ENCODE results near the gene ADAMTS20.

ADAMTS20 gene

GRCh38 chr12:43459285-43459684 lies 92.7 kb downstream of the ADAMTS20 start:
- Histone ChIP-seq H3K4me3 (ENCODE audit: low read length) (no peak overlapping the region), H3K4me2 (ENCODE audit: low read length) (no peak overlapping the region), H3K79me2 (ENCODE audit: low read length) (no peaks in the 10 kb centered on the region), H3K4me1 (ENCODE audit: low read length) (no peaks in the 10 kb centered on the region), H4K20me1 (ENCODE audit: insufficient read depth, low read length) (no peaks in the 10 kb centered on the region), H3K27me3 (ENCODE audit: low read depth, low read length) (no peaks in the 10 kb centered on the region), H2AFZ (ENCODE audit: low read depth, low read length) (no peak overlapping the region), H3K27ac (ENCODE audit: low read length) (no peak overlapping the region), H3K36me3 (replicated peaks; ENCODE audit: low read depth, low read length) (no peaks in the 10 kb centered on the region), H3K9ac (ENCODE audit: low read length) (no peak overlapping the region), H3K9me3 (ENCODE audit: insufficient read depth, low read length) (no peaks in the 10 kb centered on the region)
- TF ChIP-seq EZH2phosphoT487 (IDR thresholded peaks at IDR 0.05; ENCODE audit: low read depth) (no peak), CTCF (IDR thresholded peaks at IDR 0.05; ENCODE audit: low read depth, low read length) (no peak)

- Histone ChIP-seq H3K4me2 (ENCODE audit: low read length) (no peak overlapping the region), H3K9me3 (ENCODE audit: insufficient read depth, low read length) (no peaks in the 10 kb centered on the region), H3K4me3 (ENCODE audit: low read length) (no peak overlapping the region), H3K27ac (ENCODE audit: low read length) (no peak overlapping the region), H4K20me1 (ENCODE audit: insufficient read depth, low read length) (no peaks in the 10 kb centered on the region), H3K36me3 (replicated peaks; ENCODE audit: low read depth, low read length) (no peaks in the 10 kb centered on the region), H3K4me1 (ENCODE audit: low read length) (no peaks in the 10 kb centered on the region), H3K27me3 (ENCODE audit: low read depth, low read length) (no peaks in the 10 kb centered on the region), H3K79me2 (ENCODE audit: low read length) (no peaks in the 10 kb centered on the region), H3K9ac (ENCODE audit: low read length) (no peak overlapping the region), H2AFZ (ENCODE audit: low read depth, low read length) (no peak overlapping the region)
- TF ChIP-seq EZH2phosphoT487 (IDR thresholded peaks at IDR 0.05; ENCODE audit: low read depth) (no peak), CTCF (IDR thresholded peaks at IDR 0.05; ENCODE audit: low read depth, low read length) (no peak)
These were observed 98.2 kb downstream of the ADAMTS20 start for GRCh38 chr12:43453761-43454160.

DNA sequence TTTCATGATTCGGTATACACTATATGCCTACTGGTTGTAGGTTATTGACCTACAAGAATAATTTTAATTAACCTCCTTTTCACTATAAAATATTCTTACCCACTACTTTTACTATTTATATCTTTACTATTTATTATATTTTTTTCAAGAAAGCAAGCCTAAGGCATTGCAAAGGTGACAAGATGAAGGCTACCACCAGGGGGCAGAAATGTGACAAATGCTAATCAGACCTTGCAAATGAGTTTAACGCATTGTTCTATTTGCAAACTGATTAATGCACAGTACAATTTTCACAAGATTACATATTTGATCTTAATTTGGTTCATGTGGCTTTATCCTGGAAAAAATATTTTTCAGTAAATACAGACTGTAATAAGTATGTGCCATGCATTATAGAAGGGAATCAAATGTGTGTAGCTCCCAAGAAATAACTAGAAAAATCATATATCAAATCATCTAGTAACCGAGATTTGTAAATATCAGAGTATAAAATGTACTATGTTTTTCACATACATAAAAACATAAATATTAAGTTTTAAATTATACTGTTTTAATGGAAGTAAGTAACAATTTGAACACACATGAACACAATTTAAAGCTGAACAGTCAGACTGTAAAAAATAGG lies 107.0 kb downstream of the ADAMTS20 start:
- H3K79me2 ChIP-seq (ENCODE audit: low read length): no peaks in the 10 kb centered on the region
- no peaks in the 10 kb centered on the region for H4K20me1 ChIP-seq (ENCODE audit: insufficient read depth, low read length)
- no peak overlapping the region for H2AFZ ChIP-seq (ENCODE audit: low read depth, low read length)
- H3K4me2 ChIP-seq (ENCODE audit: low read length): no peak overlapping the region
- H3K27me3 ChIP-seq (ENCODE audit: low read depth, low read length): no peaks in the 10 kb centered on the region
- H3K9me3 ChIP-seq (ENCODE audit: insufficient read depth, low read length): no peaks in the 10 kb centered on the region
- no peak overlapping the region for H3K4me3 ChIP-seq (ENCODE audit: low read length)
- H3K9ac ChIP-seq (ENCODE audit: low read length): no peak overlapping the region
- no peaks in the 10 kb centered on the region for H3K36me3 ChIP-seq (replicated peaks; ENCODE audit: low read depth, low read length)
- TF ChIP-seq EZH2phosphoT487 (IDR thresholded peaks at IDR 0.05; ENCODE audit: low read depth): no peak
- TF ChIP-seq CTCF (IDR thresholded peaks at IDR 0.05; ENCODE audit: low read depth, low read length): peak; percentile 71
- H3K4me1 ChIP-seq (ENCODE audit: low read length): no peaks in the 10 kb centered on the region
- no peak overlapping the region for H3K27ac ChIP-seq (ENCODE audit: low read length)

DNA sequence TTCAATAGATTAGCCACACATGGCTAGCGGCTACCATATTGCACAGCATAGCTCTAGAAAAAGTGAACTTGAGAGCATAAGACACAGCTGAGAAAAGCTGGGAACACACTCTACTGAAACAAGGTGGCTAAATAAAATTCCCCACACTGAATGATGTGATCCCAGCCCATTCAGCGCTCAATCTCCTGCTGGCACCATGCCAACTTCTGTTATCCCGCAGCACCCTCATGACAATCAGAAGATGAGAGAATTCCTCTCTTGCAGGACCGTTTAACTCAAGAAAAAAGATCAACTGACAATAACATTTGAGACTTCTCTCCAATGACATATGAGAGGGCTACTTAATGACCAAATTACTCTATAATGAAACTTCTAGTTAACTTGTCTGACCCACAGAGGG lies 115.4 kb downstream of the ADAMTS20 start:
- H3K4me3 ChIP-seq (ENCODE audit: low read length): no peak overlapping the region
- H4K20me1 ChIP-seq (ENCODE audit: insufficient read depth, low read length): no peaks in the 10 kb centered on the region
- H3K79me2 ChIP-seq (ENCODE audit: low read length): no peaks in the 10 kb centered on the region
- no peak overlapping the region for H3K4me2 ChIP-seq (ENCODE audit: low read length)
- H3K4me1 ChIP-seq (ENCODE audit: low read length): no peaks in the 10 kb centered on the region
- H3K27me3 ChIP-seq (ENCODE audit: low read depth, low read length): no peaks in the 10 kb centered on the region
- no peaks in the 10 kb centered on the region for H3K9me3 ChIP-seq (ENCODE audit: insufficient read depth, low read length)
- TF ChIP-seq EZH2phosphoT487 (IDR thresholded peaks at IDR 0.05; ENCODE audit: low read depth): no peak
- TF ChIP-seq CTCF (IDR thresholded peaks at IDR 0.05; ENCODE audit: low read depth, low read length): no peak
- H3K9ac ChIP-seq (ENCODE audit: low read length): no peak overlapping the region
- H3K27ac ChIP-seq (ENCODE audit: low read length): no peak overlapping the region
- no peaks in the 10 kb centered on the region for H3K36me3 ChIP-seq (replicated peaks; ENCODE audit: low read depth, low read length)
- H2AFZ ChIP-seq (ENCODE audit: low read depth, low read length): no peak overlapping the region

Measured in OCI-LY3 (cell line).